Jurkat, Clone E6-1 (cell line): Measurements from ENCODE around the gene ZNF827.

Experiments
- DNase-seq: peaks from one replicate; pipeline ENCODE4 v3.0.0-alpha.2; 2011; ENCODE audit warnings: low read depth, low spot score
- H3K4me3 ChIP-seq: 2 replicates; pipeline ENCODE4 v1.5.1; 2011; ENCODE audit warnings: mild to moderate bottlenecking, low read length, control low read depth, moderate library complexity

The ZNF827 gene

DNA sequence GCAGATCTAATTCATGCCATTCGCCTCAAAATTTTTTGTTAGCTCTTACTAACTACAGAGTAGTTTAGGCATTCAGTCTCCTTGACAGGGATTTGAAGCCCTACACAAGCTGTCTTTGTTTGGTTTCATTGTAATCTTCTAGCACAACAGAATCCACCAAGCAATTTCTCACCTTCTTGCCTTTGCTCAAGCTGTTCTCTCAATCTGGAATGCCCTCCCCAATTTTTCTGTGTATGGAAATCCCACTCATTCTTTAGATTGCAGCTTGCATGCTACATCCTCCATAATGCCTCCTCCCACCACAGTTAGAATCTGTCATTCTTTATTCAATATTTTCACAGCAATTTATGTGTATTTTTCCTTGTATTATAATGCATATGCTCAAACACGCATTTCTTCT is 195.0 kb downstream of the ZNF827 start:
- DNase-seq: no peak
- no peak overlapping the region for H3K4me3 ChIP-seq

- no peak overlapping the region for H3K4me3 ChIP-seq
- DNase-seq: no peak
Measured at GRCh38 chr4:145740806-145741205, 197.8 kb downstream of the ZNF827 start.

DNA sequence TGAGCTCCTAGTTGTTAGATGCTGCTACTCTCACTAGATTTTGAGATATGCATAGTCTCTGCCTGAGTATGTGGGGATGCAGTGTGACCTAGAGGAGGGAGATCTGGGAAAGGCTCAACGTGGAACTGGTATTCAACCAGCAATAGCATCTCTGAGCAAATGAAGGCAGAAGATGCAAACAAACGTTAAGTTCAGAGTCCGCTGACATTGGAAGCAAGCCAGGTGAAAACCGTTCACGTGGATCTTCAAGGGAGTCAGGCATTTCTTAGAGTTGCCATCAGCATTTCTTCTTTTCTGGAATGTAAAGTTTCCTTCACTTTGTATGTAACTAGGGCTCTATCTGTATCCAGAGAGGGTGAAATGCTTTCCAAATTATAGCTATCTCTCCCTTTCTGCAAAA is 198.8 kb downstream of the ZNF827 start:
- H3K4me3 ChIP-seq: no peak overlapping the region
- no peak for DNase-seq

- DNase-seq: no peak
- no peak overlapping the region for H3K4me3 ChIP-seq
Measured at GRCh38 chr4:145736241-145736831, 202.3 kb downstream of the ZNF827 start.

DNA sequence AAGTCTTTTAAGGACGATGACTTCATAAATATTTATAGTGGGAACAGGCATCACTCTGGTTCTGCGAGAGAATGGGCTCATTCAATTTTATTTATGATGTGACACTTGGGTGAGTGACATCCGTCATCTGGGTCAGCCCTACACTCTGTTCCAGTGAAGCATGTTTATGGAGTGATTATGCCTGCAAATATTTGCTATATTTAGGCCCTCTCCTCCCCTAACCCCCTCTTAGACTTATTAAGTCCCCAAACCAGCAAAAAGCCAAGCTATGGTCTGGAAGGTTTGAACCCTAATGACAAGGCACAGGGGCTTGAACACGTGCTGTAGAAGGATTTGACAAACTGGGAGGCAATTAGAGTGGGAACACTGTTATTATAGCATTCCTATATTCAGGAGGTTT is 202.8 kb downstream of the ZNF827 start:
- DNase-seq: no peak
- no peak overlapping the region for H3K4me3 ChIP-seq

DNA sequence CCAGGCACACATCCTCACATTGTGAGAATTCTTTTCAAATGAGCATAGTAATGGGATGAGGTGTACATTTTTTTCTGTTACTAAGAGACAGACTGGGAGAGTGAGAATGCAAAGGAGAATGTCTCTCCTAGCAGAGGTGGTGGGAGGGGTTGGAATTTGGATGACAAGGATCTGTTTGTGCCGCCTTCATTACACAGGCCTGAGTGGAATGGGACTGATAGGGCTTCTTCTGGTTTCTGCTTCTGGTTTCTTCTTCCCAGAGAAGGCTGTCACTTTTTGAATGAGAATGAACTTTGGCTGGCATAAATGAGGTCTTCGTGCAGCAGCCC is 203.3 kb downstream of the ZNF827 start:
- no peak for DNase-seq
- no peak overlapping the region for H3K4me3 ChIP-seq

- no peak for DNase-seq
- H3K4me3 ChIP-seq: no peak overlapping the region
Measured at GRCh38 chr4:145734576-145735346, 203.9 kb downstream of the ZNF827 start.

DNA sequence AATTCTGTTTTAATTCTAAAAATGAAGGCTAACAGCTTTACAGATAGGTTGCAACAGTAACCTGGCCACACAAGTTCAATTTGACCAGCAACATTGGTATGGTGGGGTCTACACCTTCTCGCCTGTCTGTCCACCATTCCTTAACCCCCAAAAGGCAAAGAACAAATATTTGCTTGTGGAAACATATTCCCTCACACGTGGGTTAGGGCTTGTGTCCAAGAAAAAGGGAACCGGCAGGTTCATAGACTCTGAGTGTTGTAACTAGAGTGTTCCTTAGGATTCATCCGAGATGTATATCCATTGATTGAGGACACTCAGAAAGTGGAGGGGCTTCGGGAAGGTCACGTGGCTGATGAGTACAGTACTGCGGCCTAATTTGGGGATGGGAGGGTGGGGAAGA is 204.6 kb downstream of the ZNF827 start:
- no peak overlapping the region for H3K4me3 ChIP-seq
- DNase-seq: no peak

GRCh38 chr4:145732895-145733880 is 205.4 kb downstream of the ZNF827 start:
- H3K4me3 ChIP-seq: peak overlapping the region; percentile 51
- DNase-seq: peak; percentile 60

DNA sequence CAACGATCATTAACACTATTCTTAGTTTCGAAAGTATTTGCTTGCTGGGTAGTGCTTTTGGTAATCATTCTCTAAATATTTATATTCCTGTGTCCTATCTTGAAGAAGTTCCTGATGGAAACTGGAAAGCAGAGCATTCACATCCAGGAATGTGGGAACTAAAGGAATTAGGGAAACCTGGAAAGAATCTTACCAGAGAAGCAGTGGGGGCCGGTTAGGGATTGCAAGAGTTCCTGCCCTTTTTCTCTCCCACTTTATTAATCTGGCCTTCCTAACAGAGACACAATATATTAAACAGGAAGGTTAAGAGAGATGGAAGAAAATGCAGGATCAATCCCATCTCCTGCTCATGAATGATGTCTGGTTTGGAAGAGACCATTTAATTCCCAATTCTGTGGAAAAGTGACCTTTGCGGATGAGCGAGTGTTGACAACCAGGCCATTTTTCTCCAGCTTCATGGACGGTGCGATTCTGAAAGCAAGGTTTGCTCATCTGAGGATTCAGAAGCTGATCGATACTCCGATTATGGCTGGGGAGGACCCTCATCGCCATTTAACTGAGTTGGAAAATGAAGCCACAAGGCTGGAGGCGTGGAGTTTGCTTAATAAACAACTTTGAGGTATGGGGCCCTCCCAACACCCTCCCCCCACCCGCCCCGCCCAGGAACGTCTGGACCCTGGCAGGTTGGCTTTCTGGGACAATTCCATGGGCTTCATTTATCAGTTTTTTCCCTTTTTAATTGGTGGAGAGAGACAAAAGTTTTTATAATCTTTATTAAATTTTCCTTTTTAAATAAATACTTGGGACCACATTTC is 206.4 kb downstream of the ZNF827 start:
- peak overlapping the region; percentile 51 for H3K4me3 ChIP-seq
- no peak for DNase-seq

GRCh38 chr4:145731028-145731427 is 207.6 kb downstream of the ZNF827 start:
- DNase-seq: no peak
- no peak overlapping the region for H3K4me3 ChIP-seq

DNA sequence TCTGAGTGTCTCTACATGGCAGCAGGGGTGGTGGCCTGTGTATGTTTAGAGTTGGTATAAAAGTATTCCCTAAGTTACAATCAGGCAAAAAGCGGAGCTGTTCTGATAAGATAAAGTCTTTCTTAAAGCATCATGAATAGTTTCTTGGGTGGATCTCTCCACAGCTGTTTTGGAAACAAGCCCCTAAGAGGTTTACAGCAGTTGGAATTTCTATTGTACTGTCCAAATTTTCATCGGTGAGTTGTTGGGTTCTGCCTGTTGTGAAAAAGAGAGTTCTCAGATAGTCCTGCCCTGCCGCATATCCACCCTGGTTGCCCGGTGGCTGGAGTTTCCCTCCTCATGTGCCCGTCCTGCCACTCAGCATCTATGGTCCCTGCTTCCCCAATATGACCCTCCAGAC is 208.6 kb downstream of the ZNF827 start:
- DNase-seq: no peak
- H3K4me3 ChIP-seq: no peak overlapping the region

DNA sequence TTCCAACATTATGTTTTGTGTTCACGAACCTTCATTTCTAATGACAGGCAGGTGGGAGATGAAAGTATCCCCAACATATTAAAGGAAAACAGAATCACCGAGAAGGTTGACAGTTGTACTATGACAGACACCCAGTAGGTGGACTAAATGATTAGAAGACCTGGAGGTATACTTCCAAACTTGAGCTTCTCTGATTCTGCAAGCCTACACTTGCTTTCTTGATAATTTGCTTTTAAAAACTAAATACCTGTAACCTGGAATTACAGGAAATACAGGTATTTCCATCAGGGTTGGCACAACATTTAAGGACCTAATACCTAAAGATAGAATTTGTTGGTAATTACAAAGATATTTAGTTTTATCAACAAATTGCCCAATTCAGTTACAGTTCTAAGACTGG is 215.3 kb downstream of the ZNF827 start:
- H3K4me3 ChIP-seq: no peak overlapping the region

GRCh38 chr4:145722561-145722960 is 216.1 kb downstream of the ZNF827 start:
- DNase-seq: peak; percentile 2
- no peak overlapping the region for H3K4me3 ChIP-seq

More for the DNA sequence above, 215.3 kb downstream of the ZNF827 start:
- DNase-seq: no peak

DNA sequence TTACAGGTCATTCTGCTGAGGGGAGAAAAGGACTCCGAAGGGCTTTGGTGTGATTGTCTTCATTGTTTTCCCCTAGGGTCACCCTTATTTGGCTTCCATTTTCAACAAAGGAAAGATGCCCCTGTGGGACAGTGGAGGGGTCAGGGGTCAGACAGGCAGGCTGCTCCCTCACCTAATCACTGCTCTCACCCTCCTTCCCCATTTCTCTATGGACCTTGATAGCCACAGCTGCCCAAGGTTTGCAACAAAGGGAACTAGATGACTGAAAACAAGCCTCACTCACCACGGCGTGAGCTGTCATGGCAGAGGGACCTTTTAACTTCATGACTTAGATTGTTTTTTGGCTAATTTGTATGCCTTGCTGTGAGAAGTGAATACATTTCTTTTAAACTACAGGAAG is 218.0 kb downstream of the ZNF827 start:
- H3K4me3 ChIP-seq: no peak overlapping the region
- no peak for DNase-seq

- DNase-seq: peak; percentile 46
- H3K4me3 ChIP-seq: no peak overlapping the region
Measured at GRCh38 chr4:145719752-145720624, 218.6 kb downstream of the ZNF827 start.

GRCh38 chr4:145716661-145717200 is 221.9 kb downstream of the ZNF827 start:
- H3K4me3 ChIP-seq: no peak overlapping the region

DNA sequence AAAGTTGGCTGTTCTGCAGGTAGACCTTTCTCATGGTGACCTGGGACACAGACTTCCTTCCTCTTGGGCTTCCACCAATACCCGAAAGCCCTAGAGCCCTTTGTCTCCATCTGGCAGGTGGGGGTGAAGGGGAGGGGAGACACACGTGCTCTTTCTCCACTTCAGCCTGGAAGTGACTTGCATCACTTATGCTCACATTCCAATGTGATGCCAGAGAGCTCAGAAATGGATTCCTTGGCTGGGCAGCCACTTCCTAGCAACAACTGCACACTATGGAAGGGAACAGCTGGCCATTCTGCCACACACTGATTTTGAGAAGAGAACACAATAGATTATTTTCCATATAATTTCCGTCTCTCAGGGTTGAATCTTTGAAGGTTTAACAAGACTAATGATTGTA is 222.4 kb downstream of the ZNF827 start:
- H3K4me3 ChIP-seq: no peak overlapping the region
- DNase-seq: no peak

More at GRCh38 chr4:145716661-145717200, 221.9 kb downstream of the ZNF827 start:
- no peak for DNase-seq
